GM18499 (cell line): ENCODE data around the gene PPP4R1.

Experiments used
- ATAC-seq: cut with Tn5 transposase; IDR thresholded peaks from one replicate; pipeline ENCODE4 v1.9.1; 2021; ENCODE audit warnings: moderate number of reproducible peaks; ENCODE audit not compliant: insufficient read depth, unreplicated experiment

The PPP4R1 gene

DNA sequence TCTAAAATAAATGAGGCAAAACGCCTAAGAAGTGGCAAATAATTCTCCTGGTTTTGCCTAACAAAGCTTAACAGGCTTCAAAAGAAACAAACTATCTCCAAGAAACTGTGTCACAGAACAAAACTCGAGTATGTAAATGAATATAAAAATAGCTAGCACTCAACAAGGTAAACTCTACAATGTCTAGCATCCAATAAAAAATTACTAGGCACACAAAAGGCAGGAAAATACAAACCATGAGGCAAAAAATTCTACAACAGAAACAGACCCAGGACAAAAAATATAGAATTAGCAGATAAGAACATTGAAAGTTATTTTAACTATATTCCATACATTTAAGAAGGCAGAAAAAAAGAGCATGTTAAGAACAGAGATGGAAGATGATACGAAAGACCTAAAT, 16.8 kb downstream of the PPP4R1 start:
- ATAC-seq = no peak

- ATAC-seq = no peak
Measured at GRCh38 chr18:9596843-9597526, 17.4 kb downstream of the PPP4R1 start.

GRCh38 chr18:9596226-9596625, 18.1 kb downstream of the PPP4R1 start:
- no peak for ATAC-seq

DNA sequence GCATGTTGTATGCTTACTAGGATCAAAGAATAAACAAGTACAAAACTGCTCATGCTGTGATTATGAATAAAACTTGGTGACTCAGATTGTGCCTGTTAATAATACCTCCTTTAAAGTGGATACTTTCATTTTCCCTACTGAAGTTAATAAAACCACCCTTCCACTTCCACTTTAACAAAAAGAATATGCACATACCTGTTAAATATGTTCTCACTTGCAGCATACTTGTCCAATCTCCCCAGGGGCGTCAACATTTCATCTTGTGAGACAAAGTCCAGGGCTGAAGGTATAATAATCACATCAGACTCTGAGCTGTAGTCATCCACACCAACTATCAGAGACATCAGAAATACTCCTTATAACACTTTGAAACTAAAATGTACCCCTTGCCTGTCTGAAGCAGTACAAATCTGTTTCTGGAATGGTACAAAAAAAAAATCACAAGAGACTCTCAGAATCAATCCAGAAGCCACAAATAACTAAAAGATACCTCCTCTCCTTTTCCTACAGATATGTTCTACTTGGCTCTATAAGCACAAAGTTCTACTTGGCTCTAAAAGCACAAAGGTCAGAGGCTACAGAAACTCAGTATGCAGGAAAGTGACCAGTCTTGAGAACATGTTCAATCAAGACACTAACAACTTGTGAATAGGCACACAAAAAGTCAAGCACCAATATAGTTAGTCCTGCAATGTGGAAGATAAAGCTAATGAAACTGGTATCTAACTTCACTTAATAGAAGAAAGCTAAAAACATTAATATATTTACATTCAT, 19.3 kb downstream of the PPP4R1 start:
- ATAC-seq = peak; percentile 69

DNA sequence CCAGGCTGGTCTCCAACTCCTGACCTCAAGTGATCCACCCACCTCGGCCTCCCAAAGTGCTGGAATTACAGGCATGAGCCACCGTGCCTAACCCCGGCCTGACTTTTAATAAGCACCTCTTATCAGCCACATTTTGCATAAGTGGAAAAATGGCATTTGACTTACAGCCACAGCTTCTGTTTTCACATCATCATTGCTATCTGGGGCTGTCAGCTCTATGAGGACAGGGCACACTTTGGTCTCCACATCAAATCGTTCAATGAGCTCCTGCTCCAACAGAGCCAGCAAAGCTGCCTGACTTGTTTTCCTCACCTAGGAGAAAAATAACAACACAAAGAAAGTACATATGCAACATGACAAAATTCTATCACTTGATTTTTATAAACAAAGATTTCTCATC, 26.4 kb downstream of the PPP4R1 start:
- ATAC-seq = no peak

DNA sequence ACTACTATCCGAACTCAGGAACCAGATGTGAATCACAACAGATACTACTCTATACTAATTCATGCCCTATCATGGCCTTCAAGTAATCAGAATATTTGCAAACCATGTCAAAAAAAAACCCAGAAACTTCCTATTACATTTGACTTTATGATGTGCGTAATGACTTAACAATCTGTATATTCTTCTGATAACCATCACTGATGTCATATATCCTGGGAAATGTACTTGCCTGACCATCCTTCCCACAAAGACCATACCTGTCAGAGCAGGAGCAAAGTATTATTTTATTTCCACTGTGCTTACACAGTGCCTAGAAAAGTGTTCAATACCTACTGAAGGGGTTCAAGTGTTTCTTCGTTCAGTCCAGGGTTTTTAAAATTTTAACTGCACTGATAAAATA, 27.5 kb downstream of the PPP4R1 start:
- no peak for ATAC-seq

DNA sequence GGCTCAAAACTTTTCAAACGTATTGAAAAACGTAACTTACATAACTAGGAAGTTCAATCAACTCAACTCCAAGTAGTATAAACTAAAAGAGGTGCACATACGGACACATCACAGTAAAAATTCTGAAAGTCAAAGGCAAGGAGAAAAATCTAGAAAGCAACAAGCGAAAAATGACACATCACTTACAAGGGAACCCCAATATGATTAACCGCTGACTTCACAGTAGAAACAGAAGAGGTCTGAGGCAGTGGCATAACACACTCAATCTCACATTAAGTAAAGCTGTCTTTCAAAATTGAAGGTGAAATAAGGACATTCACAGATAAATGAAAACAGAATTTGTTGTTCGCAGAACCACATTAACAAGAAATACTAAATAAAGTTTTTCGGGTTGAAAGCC, 32.7 kb downstream of the PPP4R1 start:
- no peak for ATAC-seq

DNA sequence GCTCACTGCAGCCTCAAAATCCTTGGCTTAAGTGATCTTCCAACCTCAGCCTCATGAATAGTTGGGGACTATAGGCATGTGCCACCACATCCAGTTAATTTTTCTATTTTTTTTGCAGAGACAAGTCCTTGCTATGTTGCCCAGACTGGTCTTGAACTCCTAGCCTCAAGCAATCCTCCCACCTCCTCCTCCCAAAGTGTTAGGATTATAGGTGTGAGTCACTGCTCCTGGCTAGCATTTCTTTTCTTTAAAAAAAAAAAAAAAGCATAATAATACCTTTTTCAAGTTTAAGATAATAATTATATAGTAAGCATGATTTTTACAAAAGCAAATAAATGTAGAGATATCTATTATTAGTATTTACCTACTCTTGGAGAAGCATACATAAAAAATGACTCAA, 36.1 kb downstream of the PPP4R1 start:
- no peak for ATAC-seq

DNA sequence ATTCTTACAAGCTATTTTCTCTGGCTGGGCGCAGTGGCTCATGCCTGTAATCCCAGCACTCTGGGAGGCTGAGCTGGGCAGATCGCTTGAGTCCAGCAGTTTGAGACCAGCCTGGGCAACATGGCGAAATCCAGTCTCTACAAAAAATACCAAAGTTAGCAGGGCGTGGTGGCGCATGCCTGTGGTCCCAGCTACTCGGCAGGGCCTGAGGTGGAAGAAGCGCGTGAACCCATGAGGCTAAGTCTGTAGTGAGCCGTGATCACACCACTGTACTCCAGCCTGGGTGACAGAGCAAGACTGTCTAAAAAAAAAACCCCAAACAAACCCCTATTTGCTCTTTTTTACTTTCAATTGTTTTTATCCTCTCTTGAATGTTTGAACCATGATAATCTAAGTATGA, 37.0 kb downstream of the PPP4R1 start:
- ATAC-seq = no peak

GRCh38 chr18:9575558-9575957, 38.8 kb downstream of the PPP4R1 start:
- no peak for ATAC-seq

- ATAC-seq = no peak
Measured at GRCh38 chr18:9574473-9575115, 39.8 kb downstream of the PPP4R1 start.

DNA sequence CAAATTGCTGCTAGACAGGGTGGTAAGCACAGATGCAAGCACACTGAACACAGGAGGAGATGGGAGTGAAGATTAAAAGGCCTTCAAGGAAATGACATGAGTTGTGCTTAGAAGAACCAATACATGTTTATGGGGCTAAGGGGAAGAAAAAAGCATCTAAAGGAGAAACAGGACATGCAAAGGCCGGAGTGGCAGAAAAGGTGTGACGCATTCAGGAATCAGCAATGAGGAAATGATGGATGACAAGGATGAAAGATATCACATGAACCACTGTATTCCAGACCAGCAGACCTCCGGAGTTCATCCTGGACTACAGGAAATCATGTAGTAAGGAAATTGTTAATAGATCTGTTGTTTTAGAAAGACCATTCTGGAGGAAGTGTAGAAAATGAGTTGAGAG, 42.8 kb downstream of the PPP4R1 start:
- no peak for ATAC-seq

GRCh38 chr18:9570255-9570654, 44.1 kb downstream of the PPP4R1 start:
- ATAC-seq = no peak

DNA sequence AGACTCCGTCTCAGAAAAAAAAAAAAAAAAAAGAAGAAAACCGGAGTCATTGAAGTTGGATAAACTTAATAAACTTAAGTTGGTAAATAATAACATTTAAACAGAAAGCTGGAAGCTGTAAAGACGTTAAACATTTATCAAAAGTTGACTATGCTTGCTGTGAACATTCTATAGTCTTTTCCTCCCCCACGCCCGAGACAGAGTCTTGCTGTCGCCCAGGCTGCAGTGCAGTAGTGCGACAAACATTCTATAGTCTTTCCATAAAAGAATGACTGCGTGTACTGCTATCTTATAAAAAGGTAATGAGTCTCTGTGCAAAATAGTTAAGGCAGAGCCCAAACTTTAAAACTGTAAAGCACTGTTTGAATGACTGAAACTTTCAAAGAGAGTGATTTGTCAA, 45.2 kb downstream of the PPP4R1 start:
- ATAC-seq = no peak

DNA sequence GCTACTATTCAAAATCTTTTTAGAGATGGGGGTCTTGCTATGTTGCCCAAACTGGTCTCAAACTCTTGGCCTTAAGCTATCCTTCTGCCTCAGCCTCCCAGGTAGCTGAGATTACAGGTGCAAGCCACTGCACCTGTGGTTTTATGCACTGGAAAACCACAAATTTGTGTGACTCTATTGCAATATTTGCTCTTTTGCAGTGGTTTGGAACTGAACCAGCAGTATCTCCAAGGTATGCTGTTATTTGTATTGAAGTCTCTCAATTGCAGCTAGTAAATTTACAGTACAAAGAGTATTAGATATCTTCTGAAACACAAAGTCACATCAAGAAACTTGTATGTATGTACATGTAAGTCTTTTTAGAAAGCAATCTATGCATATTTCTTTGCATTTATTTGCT, 46.2 kb downstream of the PPP4R1 start:
- ATAC-seq = no peak

DNA sequence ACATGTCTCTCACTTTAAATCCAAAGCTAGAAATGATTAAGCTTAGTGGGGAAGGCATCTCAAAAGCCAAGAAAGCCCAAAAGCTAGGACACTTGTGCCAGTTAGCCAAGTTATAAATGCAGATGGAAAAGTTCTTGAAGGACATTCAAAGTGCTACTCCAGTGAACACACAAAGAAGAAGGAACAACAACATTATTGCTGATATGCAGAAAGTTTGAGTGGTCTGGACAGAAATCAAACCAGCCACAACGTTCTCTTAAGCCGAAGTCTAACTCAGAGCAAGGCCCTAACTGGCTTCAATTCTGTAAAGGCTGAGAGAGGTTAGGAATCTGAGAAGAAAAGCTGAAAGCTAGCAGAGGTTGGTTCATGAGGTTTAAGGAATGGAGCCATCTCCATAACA, 49.0 kb downstream of the PPP4R1 start:
- ATAC-seq = no peak

DNA sequence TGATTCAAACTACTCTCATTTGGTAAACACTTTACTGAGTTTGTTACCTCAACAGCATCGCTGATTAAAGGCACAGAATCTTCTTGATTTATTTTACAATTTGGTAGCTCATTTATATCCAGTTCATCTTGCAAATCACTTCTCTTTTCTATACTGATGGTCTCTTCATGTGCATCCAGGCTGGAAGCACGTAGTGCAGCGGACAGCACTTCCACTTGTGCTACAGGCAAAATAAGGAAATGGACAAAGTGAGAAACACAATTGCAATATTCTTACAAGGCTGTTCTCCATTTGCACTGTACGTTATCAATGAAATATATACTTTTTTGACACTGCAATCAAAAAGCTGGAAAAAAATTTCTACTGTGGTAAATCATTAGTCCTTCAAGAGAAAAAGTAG, 51.0 kb downstream of the PPP4R1 start:
- no peak for ATAC-seq

- no peak for ATAC-seq
Measured at GRCh38 chr18:9562584-9562983, 51.8 kb downstream of the PPP4R1 start.

DNA sequence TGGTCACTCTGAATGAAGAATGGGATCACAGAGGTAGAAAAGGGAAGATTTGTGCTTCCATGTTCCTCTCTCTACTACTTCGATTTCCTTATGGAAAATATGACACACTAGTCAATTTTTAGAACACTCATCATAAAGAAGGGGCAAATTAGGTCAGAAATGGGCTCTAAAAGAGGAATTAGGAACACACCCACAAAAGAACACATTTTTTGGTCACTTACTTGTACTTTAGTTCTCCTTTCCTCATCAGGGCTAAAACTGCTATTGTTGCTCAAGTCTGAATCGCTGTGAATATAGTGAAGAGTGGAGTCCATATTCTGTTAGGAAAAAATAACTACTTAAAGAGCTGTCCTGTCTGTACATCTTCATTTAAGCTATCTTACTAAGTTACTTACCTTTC, 52.6 kb downstream of the PPP4R1 start:
- no peak for ATAC-seq

DNA sequence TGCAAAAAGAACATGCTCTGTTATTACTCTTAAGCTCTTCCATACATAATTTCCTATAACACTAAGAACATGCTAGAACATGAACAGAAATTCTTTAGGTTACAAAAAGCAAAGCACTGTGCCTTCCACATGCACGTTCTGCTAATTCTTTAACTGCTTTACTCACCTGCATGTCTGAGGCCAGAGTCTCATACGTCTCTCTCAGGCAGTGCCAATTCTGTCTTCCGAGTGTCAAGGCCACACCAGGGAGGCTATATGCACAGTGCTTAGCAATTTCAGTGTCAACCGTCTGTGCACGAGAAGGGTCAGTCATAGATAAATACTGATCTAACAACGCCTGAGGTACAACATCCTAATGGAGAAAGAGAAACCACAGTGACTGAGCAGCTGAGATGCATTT, 55.1 kb downstream of the PPP4R1 start:
- ATAC-seq = no peak

DNA sequence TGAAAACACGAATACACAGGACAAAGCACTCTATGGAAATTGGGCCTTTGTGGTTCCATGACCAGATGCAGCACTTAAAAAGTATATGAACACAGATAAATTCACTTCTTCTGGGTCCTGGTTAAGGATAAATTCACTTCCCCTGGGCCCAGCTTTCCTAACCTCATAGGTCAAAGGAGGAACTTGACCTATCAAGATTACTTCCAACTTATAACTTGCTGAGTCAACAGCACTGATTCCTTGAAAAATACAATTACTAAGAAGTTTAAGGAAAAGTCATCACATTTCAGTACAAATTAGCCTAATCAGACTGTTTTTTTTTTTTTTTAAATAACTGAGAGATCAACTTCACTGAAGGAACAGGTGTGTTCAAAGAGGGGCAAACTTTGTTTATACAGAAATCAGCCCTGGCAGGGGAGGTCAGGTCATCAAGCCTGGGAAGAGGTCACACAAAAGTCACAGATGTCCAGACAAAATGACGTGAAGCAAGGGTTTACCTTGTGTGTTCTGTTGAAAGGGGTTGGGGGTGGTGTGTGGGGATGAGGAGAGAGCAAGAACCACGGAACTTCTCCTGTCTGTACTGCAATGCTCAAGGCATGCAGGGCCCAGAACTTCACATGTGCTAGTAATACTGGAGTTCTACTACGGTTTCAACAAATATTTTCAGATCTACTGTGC, 55.8 kb downstream of the PPP4R1 start:
- no peak for ATAC-seq
